GM20000 (cell line): Measurements from ENCODE around the gene SBK2.
"Not testable (repeated sequence)": the region's sequence is repeated elsewhere in the genome, so short reads cannot be mapped to it uniquely, and the experiment has no call there.

Experiments
- DNase-seq: peaks from one replicate; pipeline ENCODE4 v3.0.0; 2012; ENCODE audit warnings: low spot score
- CTCF ChIP-seq: IDR thresholded peaks from 2 replicates; pipeline ENCODE4 v1.5.1; 2012; ENCODE audit warnings: mild to moderate bottlenecking, control low read depth; ENCODE audit errors: extremely low read depth, missing control alignments

SBK2 gene

GRCh38 chr19:55579766-55580621 lies 43.1 kb upstream of the SBK2 start:
- no peak for TF ChIP-seq CTCF

GRCh38 chr19:55578761-55579747 lies 42.1 kb upstream of the SBK2 start:
- no peak for TF ChIP-seq CTCF
- no peak for DNase-seq

More at GRCh38 chr19:55579766-55580621, 43.1 kb upstream of the SBK2 start:
- DNase-seq = peak; percentile 73

- no peak for DNase-seq
- TF ChIP-seq CTCF = no peak
Observed at GRCh38 chr19:55578031-55578760, 41.3 kb upstream of the SBK2 start.

GRCh38 chr19:55576746-55577145 lies 39.8 kb upstream of the SBK2 start:
- no peak for DNase-seq
- no peak for TF ChIP-seq CTCF

GRCh38 chr19:55573929-55574328 lies 37.0 kb upstream of the SBK2 start:
- DNase-seq = not testable (repeated sequence)

- not testable (repeated sequence) for DNase-seq
Observed at GRCh38 chr19:55569477-55569876, 32.5 kb upstream of the SBK2 start.

GRCh38 chr19:55567708-55568328 lies 30.9 kb upstream of the SBK2 start:
- no peak for DNase-seq
- no peak for TF ChIP-seq CTCF
